Measurements from ENCODE around the gene BARX2.

The BARX2 gene

GRCh38 chr11:129444274-129444673 is 68.6 kb downstream of the BARX2 start:
- no peak overlapping the region for H3K4me3 ChIP-seq (replicated peaks in 1 of 2; ENCODE audit: low read depth in 2 of 2, low read length in 2 of 2)
- TF ChIP-seq, protein P1, sequence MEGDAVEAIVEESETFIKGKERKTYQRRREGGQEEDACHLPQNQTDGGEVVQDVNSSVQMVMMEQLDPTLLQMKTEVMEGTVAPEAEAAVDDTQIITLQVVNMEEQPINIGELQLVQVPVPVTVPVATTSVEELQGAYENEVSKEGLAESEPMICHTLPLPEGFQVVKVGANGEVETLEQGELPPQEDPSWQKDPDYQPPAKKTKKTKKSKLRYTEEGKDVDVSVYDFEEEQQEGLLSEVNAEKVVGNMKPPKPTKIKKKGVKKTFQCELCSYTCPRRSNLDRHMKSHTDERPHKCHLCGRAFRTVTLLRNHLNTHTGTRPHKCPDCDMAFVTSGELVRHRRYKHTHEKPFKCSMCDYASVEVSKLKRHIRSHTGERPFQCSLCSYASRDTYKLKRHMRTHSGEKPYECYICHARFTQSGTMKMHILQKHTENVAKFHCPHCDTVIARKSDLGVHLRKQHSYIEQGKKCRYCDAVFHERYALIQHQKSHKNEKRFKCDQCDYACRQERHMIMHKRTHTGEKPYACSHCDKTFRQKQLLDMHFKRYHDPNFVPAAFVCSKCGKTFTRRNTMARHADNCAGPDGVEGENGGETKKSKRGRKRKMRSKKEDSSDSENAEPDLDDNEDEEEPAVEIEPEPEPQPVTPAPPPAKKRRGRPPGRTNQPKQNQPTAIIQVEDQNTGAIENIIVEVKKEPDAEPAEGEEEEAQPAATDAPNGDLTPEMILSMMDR (IDR thresholded peaks at IDR 0.05; ENCODE audit: low read depth, low read length) = no peak

GRCh38 chr11:129445226-129445625 is 69.6 kb downstream of the BARX2 start:
- no peak overlapping the region for H3K4me3 ChIP-seq (replicated peaks in 1 of 2; ENCODE audit: low read depth in 2 of 2, low read length in 2 of 2)
- DNase-seq (ENCODE audit: low read depth in 2 of 2) = no peak
- TF ChIP-seq, protein P1 (IDR thresholded peaks at IDR 0.05; ENCODE audit: low read depth, low read length) = no peak

More at GRCh38 chr11:129444274-129444673, 68.6 kb downstream of the BARX2 start:
- DNase-seq (ENCODE audit: low read depth in 2 of 2) = no peak

DNA sequence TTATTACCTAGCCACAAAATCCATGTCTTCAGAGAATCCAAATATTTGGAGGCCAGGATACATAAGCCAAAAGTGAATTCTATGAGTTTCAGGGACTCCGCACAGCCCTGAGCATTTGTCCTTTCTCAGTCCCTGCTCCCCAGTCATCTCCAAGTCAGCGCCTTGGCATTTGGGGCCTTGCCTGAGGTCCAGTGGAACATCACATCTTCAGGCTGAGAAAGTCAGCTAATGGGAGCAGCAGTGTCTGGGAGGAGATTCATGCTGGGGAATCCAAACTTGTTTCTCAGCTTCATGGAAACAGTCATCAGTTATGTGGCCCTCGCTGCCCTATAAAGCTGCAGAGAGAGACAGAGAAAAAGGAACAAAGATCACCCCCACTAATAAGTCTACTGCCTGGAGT is 70.9 kb downstream of the BARX2 start:
- DNase-seq (ENCODE audit: low read depth in 2 of 2) = no peak
- TF ChIP-seq, protein P1 (IDR thresholded peaks at IDR 0.05; ENCODE audit: low read depth, low read length) = no peak
- no peak overlapping the region for H3K4me3 ChIP-seq (replicated peaks in 1 of 2; ENCODE audit: low read depth in 2 of 2, low read length in 2 of 2)

- no peak overlapping the region for H3K4me3 ChIP-seq (replicated peaks in 1 of 2; ENCODE audit: low read depth in 2 of 2, low read length in 2 of 2)
- DNase-seq (ENCODE audit: low read depth in 2 of 2) = no peak
- TF ChIP-seq, protein P1 (IDR thresholded peaks at IDR 0.05; ENCODE audit: low read depth, low read length) = no peak
Observed at GRCh38 chr11:129447654-129448239, 72.1 kb downstream of the BARX2 start.

DNA sequence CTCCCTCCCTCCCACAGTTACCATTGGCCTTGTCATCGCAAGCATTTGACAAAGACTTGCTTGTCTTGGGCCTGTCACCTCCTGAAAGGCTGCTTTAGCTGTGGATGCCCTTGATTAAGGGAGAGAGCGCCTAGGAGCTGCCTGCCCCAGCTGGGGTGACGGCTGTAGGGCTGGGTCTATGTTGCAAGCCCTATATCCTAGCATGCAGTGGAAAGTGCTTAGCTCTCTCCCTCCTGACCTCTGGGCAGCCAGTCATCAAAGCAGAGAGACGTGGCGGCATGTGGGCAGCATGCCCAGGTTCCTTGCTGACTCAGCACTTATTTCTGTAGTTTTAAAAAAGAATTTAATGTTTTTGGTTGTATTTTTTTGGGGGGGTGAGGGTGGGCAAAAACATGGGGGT is 75.9 kb downstream of the BARX2 start:
- no peak overlapping the region for H3K4me3 ChIP-seq (replicated peaks in 1 of 2; ENCODE audit: low read depth in 2 of 2, low read length in 2 of 2)
- DNase-seq (ENCODE audit: low read depth in 2 of 2) = no peak
- TF ChIP-seq, protein P1 (IDR thresholded peaks at IDR 0.05; ENCODE audit: low read depth, low read length) = no peak

DNA sequence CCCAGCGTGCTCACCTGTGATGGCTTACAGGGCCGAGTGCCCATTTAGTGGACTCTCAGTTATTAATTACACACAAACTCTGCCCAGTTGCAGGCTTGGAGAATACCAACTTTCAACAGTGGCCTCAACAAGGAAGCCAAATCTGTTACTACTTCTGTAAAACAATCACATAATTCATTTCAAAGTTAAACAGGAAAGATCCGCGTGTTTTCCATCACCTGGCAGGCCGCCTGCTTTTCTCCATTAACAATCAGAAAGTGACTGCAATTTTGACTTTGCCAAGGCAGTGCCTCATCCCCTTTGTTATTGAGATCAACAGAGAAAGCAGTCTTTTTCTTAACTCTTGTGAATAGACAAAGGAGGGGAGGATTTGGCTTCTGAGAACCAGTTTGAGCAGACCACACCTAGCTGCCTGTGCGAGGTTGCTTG is 77.7 kb downstream of the BARX2 start:
- H3K4me3 ChIP-seq (replicated peaks in 1 of 2; ENCODE audit: low read depth in 2 of 2, low read length in 2 of 2) = no peak overlapping the region
- no peak for DNase-seq (ENCODE audit: low read depth in 2 of 2)
- TF ChIP-seq, protein P1 (IDR thresholded peaks at IDR 0.05; ENCODE audit: low read depth, low read length) = no peak

DNA sequence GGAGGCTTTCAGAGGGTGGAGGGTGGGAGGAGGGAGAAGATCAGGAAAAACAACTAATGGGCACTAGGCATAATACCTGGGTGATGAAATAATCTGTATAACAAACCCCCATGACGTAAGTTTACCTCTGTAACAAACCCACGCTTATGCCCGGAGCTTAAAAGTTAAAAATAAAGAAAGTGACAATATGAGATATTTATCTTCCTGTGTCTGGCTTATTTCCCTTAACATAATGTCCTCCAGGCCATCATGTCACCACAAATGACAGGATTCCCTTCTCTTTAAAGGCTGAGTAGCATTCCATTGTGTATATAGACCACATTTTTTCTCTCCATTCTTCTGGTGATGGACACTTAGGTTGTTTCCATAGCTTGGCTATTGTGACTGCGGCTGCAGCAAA is 79.5 kb downstream of the BARX2 start:
- DNase-seq (ENCODE audit: low read depth in 2 of 2) = no peak
- no peak overlapping the region for H3K4me3 ChIP-seq (replicated peaks in 1 of 2; ENCODE audit: low read depth in 2 of 2, low read length in 2 of 2)
- TF ChIP-seq, protein P1 (IDR thresholded peaks at IDR 0.05; ENCODE audit: low read depth, low read length) = no peak
